PC-9 (cell line): ENCODE measurements around the gene SEPTIN11.

Source experiments
- EZH2 ChIP-seq: fragments of 200-600 bp; sonication (generic); IDR thresholded peaks from 2 replicates; pipeline ENCODE4 v1.8.0; 2017; ENCODE audit warnings: antibody characterized with exemption, low read depth
- TF ChIP-seq, protein P1 (sequence below): fragments of 200-600 bp; sonication (generic); conservative IDR thresholded peaks from 2 replicates; pipeline ENCODE4 v1.6.1; 2017; ENCODE audit warnings: mixed run types, antibody characterized with exemption, mild to moderate bottlenecking, moderate library complexity

DNA sequence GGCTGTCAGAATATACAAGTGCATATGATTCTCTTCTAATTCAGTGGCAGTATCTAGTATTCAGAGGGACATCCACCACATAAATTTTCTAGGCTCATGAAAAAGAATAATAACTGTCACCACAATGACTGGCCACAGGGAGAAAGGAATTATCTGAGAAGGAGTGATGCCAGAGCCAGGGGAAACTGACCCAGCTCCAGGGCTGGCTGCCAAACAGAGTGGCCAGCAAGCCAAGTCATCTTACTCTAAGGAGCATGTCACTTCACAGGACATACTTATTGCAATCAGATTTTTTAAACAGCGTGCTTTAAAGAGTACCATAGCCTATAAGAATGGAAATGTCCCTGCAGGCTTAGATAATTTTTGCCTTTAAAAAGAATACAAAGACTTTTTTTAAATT, 5.8 kb upstream of the SEPTIN11 start:
- TF ChIP-seq, protein P1, sequence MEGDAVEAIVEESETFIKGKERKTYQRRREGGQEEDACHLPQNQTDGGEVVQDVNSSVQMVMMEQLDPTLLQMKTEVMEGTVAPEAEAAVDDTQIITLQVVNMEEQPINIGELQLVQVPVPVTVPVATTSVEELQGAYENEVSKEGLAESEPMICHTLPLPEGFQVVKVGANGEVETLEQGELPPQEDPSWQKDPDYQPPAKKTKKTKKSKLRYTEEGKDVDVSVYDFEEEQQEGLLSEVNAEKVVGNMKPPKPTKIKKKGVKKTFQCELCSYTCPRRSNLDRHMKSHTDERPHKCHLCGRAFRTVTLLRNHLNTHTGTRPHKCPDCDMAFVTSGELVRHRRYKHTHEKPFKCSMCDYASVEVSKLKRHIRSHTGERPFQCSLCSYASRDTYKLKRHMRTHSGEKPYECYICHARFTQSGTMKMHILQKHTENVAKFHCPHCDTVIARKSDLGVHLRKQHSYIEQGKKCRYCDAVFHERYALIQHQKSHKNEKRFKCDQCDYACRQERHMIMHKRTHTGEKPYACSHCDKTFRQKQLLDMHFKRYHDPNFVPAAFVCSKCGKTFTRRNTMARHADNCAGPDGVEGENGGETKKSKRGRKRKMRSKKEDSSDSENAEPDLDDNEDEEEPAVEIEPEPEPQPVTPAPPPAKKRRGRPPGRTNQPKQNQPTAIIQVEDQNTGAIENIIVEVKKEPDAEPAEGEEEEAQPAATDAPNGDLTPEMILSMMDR, result no peak
- no peak for TF ChIP-seq EZH2
